IPS-11a (cell line): Measurements from ENCODE around the gene DUOXA1.
"Not testable (repeated sequence)": the region's sequence is repeated elsewhere in the genome, so short reads cannot be mapped to it uniquely, and the experiment has no call there.

ENCODE experiments used
- H3K4me3 ChIP-seq: one replicate; pipeline ENCODE4 v1.5.1; 2013; ENCODE audit warnings: low read depth, low read length, control low read depth

The DUOXA1 gene

GRCh38 chr15:45093013-45093412 is 36.7 kb downstream of the DUOXA1 start:
- H3K4me3 ChIP-seq = no peak overlapping the region

DNA sequence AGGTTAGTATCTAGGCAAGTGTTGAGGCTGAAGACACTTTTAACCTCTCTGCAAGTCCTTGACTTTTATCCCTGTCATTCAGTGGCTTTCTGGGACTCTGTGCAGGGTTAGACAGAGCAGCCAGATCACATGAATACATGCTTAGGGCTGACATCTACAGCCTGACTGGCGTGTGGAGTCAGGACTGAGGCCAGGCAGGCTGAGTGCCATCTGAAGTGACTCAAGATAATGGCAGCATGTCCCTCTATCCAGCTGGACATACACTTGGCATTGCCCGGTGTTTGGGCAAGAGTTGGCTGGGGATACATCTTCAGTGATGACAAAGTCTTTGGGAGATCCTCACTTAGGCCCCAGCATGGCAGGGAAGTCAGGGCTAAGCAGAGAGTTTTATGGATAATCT is 38.1 kb downstream of the DUOXA1 start:
- H3K4me3 ChIP-seq = no peak overlapping the region

GRCh38 chr15:45091161-45091560 is 38.5 kb downstream of the DUOXA1 start:
- no peak overlapping the region for H3K4me3 ChIP-seq

- H3K4me3 ChIP-seq = no peak overlapping the region
These were observed 39.8 kb downstream of the DUOXA1 start for GRCh38 chr15:45089712-45090373.

GRCh38 chr15:45088801-45089711 is 40.6 kb downstream of the DUOXA1 start:
- H3K4me3 ChIP-seq = no peak overlapping the region

DNA sequence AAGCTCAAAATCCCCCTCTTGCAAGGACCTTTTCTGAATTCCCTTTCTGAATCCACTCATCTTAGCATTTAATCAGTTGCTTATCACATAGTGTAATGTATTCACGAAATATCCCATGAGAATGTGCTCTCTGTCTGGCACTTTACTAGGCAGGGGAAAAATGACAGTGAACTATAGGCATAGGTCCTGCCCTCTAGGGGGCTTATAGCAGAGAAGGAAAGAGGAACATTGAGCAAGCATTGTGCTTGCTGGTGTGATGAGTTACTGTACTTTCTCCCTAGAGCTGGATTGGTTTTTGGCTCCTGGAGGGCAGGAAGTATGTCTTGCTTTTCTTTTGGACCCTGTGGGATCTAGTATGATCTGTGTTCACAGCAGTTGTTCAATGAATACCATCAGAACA is 42.2 kb downstream of the DUOXA1 start:
- no peak overlapping the region for H3K4me3 ChIP-seq

- H3K4me3 ChIP-seq = no peak overlapping the region
These were observed 45.5 kb downstream of the DUOXA1 start for GRCh38 chr15:45084163-45084562.

DNA sequence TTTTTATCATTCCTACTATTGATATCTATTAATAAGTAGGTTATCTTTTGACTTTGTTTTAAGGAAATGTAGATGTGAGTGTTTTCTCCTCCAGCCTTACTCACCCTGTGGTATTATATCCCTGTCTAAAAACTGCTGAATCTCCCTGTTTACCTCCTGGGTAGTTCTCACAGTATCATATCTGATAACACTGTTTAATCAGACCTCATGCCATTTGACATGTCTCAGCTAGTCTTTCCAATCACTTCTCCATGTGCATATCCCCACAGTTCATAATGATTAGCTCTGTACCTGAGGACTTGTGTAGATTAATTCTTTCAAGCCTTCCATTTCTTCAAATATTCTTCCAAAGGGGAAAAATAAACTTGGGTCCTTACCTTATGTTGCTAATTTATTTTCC is 46.5 kb downstream of the DUOXA1 start:
- no peak overlapping the region for H3K4me3 ChIP-seq

GRCh38 chr15:45082412-45082811 is 47.3 kb downstream of the DUOXA1 start:
- not testable (repeated sequence) for H3K4me3 ChIP-seq

DNA sequence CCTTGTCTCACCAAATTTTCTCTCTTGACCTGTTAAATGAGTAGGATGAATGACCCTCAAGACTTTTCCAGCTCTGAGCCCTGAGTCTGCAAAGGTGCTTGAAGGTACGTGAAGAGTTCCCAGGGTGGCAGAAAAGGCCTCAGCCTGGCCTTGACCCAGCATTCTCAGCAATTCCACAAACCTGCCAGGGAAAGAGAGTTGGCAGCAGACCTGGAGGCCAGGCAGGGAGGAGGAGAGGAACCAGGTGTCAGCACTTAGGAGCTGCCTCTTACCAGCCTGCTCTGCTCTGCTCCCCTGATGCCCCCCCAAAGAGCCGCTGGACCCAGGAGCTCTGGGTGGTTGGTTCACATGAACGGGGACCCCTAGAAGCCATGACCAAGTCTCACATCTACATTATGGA is 49.1 kb downstream of the DUOXA1 start:
- not testable (repeated sequence) for H3K4me3 ChIP-seq

DNA sequence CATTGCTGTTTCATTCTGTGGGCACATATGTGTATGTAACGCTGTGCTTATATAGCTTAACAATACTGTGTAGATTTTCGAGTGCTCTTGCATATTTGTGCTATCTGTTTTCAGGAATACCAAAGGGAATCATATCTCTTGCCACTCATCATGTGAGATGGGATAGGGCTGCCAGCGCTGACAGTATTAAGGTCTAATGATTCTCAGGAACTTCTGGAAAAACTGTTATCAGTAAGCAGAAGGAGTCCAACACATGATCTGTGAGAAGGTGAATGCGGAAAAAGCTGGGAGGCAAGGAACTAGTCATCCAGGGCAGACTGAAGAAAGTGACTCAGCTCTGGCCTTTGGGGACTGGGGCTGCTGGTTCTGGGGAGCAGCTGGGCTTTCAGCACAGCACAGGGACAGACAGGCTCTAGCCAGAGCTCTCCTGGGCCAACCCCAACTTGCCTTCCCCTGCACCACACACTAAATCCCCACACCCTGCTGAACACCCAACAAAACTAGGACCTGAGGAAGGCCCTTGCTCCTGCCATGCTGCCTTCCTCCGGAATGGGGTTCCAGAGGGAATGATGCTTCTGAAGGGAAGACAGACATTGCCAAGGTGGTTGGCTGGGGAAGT is 49.9 kb downstream of the DUOXA1 start:
- not testable (repeated sequence) for H3K4me3 ChIP-seq

GRCh38 chr15:45079201-45079600 is 50.5 kb downstream of the DUOXA1 start:
- H3K4me3 ChIP-seq = not testable (repeated sequence)

- H3K4me3 ChIP-seq = not testable (repeated sequence)
These were observed 52.3 kb downstream of the DUOXA1 start for GRCh38 chr15:45077391-45077790.

GRCh38 chr15:45075440-45076320 is 54.0 kb downstream of the DUOXA1 start:
- not testable (repeated sequence) for H3K4me3 ChIP-seq

- H3K4me3 ChIP-seq = not testable (repeated sequence)
These were observed 56.1 kb downstream of the DUOXA1 start for GRCh38 chr15:45073602-45074001.

DNA sequence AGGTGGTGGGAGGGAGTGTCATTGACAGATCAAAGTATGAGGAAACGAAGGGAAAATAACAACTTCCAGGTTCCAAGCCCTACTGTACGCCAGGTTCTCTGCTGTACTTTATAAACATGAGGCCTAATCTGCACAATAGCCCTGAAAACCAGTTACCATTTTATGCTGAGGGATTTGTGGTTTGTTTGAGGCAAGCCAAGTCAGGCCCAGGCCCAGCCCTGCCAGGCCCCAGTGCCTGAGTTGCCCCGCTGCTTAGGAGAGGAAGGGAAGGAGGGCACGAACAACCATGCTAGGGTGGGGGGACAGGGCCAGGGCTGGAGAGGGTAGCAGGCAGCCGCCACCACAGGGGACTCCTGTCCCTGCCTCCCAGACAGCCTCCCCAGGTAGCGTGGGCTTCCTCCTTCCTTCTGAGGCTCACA is 59.7 kb downstream of the DUOXA1 start:
- H3K4me3 ChIP-seq = not testable (repeated sequence)
